ENCODE results near the gene AP4S1. TPM values are rescaled to one million over a fixed set of nuclear protein-coding genes. Genes with fewer than 3 reads are reported as not detected.

The AP4S1 gene
- total RNA-seq, 1 donor from 2014 or later, result 1.8 TPM

DNA sequence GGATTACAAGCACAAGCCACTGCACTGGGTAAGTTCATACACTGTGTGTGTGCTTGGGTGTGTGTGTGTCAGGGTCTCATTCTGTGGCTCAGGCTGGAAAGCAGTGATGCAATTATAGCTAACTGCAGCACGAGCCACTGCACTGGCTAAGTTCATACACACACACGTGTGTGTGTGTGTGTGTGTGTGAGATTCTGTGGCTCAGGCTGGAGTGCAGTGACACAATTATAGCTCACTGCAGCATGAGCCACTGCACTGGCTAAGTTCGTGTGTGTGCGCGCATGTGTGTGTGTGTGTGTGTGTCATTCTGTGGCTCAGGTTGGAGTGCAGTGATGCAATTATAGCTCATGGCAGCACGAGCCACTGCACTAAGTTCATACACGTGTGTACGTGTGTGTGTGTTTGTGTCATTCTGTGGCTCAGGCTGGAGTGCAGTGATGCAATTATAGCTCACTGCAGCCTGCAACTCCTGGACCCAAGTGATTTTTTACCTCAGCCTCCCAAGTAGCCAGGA, 96.7 kb downstream of the AP4S1 start:
- DNase-seq (ENCODE audit: low read depth) (peak; percentile 15), FAIRE-seq (peak; percentile 86)
- no peak for TF ChIP-seq CTCF (IDR thresholded peaks at IDR 0.05; ENCODE audit: insufficient read depth, low read length, severe bottlenecking)
- Histone ChIP-seq H3K4me3 (ENCODE audit: low read depth, low read length) (no peak overlapping the region), H3K36me3 (ENCODE audit: control insufficient read depth, insufficient read depth, low read length) (peaks cover 17% of the 10 kb centered on the region), H3K27me3 (ENCODE audit: control insufficient read depth, insufficient read depth, low read length) (no peaks in the 10 kb centered on the region)

GRCh38 chr14:31122921-31123320, 97.5 kb downstream of the AP4S1 start:
- no peak for DNase-seq (ENCODE audit: low read depth)
- Histone ChIP-seq H3K4me3 (ENCODE audit: low read depth, low read length) (no peak overlapping the region), H3K27me3 (ENCODE audit: control insufficient read depth, insufficient read depth, low read length) (no peaks in the 10 kb centered on the region), H3K36me3 (ENCODE audit: control insufficient read depth, insufficient read depth, low read length) (peaks cover 17% of the 10 kb centered on the region)
- no peak for TF ChIP-seq CTCF (IDR thresholded peaks at IDR 0.05; ENCODE audit: insufficient read depth, low read length, severe bottlenecking)
- no peak for FAIRE-seq

DNA sequence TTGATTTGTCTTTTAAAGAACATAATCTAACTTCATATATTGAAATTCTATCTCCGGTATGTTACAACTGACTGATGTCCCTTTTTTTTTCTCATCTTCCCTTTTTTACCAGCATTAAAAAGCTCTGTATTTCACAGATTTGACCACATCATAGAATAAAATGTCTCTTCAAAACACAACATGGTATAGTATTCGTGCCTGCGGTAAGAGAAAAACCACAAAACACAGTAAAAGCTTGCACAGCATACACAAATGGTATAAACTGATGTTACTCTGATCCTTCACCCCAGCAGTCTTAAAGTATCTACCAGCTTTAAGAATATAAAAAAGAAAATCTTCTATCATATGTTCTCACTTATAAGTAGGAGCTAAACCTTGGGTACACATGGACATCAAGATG, 98.7 kb downstream of the AP4S1 start:
- DNase-seq (ENCODE audit: low read depth) (no peak), FAIRE-seq (no peak)
- H3K36me3 ChIP-seq (ENCODE audit: control insufficient read depth, insufficient read depth, low read length), result peaks cover 20% of the 10 kb centered on the region

GRCh38 chr14:31125231-31125630, 99.8 kb downstream of the AP4S1 start:
- Histone ChIP-seq H3K36me3 (ENCODE audit: control insufficient read depth, insufficient read depth, low read length) (peaks cover 19% of the 10 kb centered on the region), H3K4me3 (ENCODE audit: low read depth, low read length) (no peak overlapping the region), H3K27me3 (ENCODE audit: control insufficient read depth, insufficient read depth, low read length) (no peaks in the 10 kb centered on the region)
- no peak for TF ChIP-seq CTCF (IDR thresholded peaks at IDR 0.05; ENCODE audit: insufficient read depth, low read length, severe bottlenecking)
- no peak for DNase-seq (ENCODE audit: low read depth)
- no peak for FAIRE-seq

More for the DNA sequence above, 98.7 kb downstream of the AP4S1 start:
- Histone ChIP-seq H3K4me3 (ENCODE audit: low read depth, low read length) (no peak overlapping the region), H3K27me3 (ENCODE audit: control insufficient read depth, insufficient read depth, low read length) (no peaks in the 10 kb centered on the region)
- no peak for TF ChIP-seq CTCF (IDR thresholded peaks at IDR 0.05; ENCODE audit: insufficient read depth, low read length, severe bottlenecking)

- DNase-seq (ENCODE audit: low read depth) (no peak), FAIRE-seq (no peak)
- Histone ChIP-seq H3K36me3 (ENCODE audit: control insufficient read depth, insufficient read depth, low read length) (peaks cover 17% of the 10 kb centered on the region), H3K27me3 (ENCODE audit: control insufficient read depth, insufficient read depth, low read length) (no peaks in the 10 kb centered on the region), H3K4me3 (ENCODE audit: low read depth, low read length) (no peak overlapping the region)
- no peak for TF ChIP-seq CTCF (IDR thresholded peaks at IDR 0.05; ENCODE audit: insufficient read depth, low read length, severe bottlenecking)
These were observed 101.2 kb downstream of the AP4S1 start for GRCh38 chr14:31126680-31127079.

- DNase-seq (ENCODE audit: low read depth) (no peak), FAIRE-seq (no peak)
These were observed 102.2 kb downstream of the AP4S1 start for GRCh38 chr14:31127690-31128089.

More at GRCh38 chr14:31127690-31128089, 102.2 kb downstream of the AP4S1 start:
- Histone ChIP-seq H3K4me3 (ENCODE audit: low read depth, low read length) (no peak overlapping the region), H3K27me3 (ENCODE audit: control insufficient read depth, insufficient read depth, low read length) (no peaks in the 10 kb centered on the region), H3K36me3 (ENCODE audit: control insufficient read depth, insufficient read depth, low read length) (peaks cover 10% of the 10 kb centered on the region)
- TF ChIP-seq CTCF (IDR thresholded peaks at IDR 0.05; ENCODE audit: insufficient read depth, low read length, severe bottlenecking), result no peak

Data from bronchial epithelial cell (primary cell).